Mesothelial cell of epicardium (in vitro differentiated cells): ENCODE data around the gene LARGE2. TPM values are rescaled to one million over a fixed set of nuclear protein-coding genes. Genes with fewer than 3 reads are reported as not detected.

Source experiments
- DNase-seq, 2 experiments: peaks; one replicate each; pipeline ENCODE4 v3.0.0; 2021; ENCODE audit warnings: low spot score in 2 of 2; ENCODE audit not compliant: unreplicated experiment in 2 of 2
- H3K27ac Mint-ChIP-seq: 2 replicates; pipeline ENCODE4 v1.8.0; 2021; ENCODE audit warnings: mixed read lengths
- H3K27me3 Mint-ChIP-seq: 2 replicates; pipeline ENCODE4 v1.8.0; 2021; ENCODE audit warnings: low read depth, mixed read lengths
- H3K36me3 Mint-ChIP-seq: 2 replicates; pipeline ENCODE4 v1.8.0; 2021; ENCODE audit warnings: mixed read lengths
- H3K4me1 Mint-ChIP-seq: 2 replicates; pipeline ENCODE4 v1.8.0; 2021; ENCODE audit warnings: mixed read lengths
- H3K4me3 Mint-ChIP-seq: 2 replicates; pipeline ENCODE4 v1.8.0; 2021; ENCODE audit warnings: mild to moderate bottlenecking, moderate library complexity, mixed read lengths
- H3K9me3 Mint-ChIP-seq: 2 replicates; pipeline ENCODE4 v1.8.0; 2021; ENCODE audit warnings: mixed read lengths
- total RNA-seq: library from RNA; stranded (reverse); gene quantifications from 3 replicates; pipeline ENCODE4 v1.2.1, GENCODE V29; 2021
- TF ChIP-seq, protein P1 (sequence below): fragments of 200-600 bp; sonication (generic); IDR thresholded peaks from one replicate; pipeline ENCODE4 v1.5.0; 2021; ENCODE audit warnings: antibody characterized with exemption; ENCODE audit not compliant: unreplicated experiment

The LARGE2 gene
- total RNA-seq, 1 donor from 2014 or later, result 5.2 TPM

DNA sequence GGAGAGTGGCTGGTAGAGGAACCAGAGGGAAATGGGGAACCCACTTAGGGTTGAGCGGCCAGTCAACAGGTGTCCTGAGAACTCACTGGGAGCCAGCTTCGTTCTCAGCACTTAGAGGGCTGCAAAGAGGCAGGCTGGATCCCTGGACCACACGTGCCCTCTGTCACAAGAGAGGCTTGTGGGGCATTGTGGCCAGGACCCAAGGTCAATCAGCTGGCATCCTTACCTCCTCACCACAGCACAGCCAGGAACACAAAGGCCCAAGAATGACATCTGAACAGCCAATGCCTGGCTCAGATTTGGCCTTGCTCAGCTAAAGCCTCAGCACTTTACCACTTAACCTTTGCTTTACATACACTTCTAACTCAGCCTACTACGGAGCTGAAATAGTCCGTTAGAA lies 29.6 kb upstream of the LARGE2 start:
- Mint-ChIP-seq H3K36me3 (no peaks in the 10 kb centered on the region), H3K27me3 (peaks cover 21% of the 10 kb centered on the region), H3K4me3 (no peak overlapping the region), H3K9me3 (no peaks in the 10 kb centered on the region), H3K27ac (no peak overlapping the region), H3K4me1 (peaks cover 4% of the 10 kb centered on the region)
- DNase-seq, result no peak
- TF ChIP-seq, protein P1, sequence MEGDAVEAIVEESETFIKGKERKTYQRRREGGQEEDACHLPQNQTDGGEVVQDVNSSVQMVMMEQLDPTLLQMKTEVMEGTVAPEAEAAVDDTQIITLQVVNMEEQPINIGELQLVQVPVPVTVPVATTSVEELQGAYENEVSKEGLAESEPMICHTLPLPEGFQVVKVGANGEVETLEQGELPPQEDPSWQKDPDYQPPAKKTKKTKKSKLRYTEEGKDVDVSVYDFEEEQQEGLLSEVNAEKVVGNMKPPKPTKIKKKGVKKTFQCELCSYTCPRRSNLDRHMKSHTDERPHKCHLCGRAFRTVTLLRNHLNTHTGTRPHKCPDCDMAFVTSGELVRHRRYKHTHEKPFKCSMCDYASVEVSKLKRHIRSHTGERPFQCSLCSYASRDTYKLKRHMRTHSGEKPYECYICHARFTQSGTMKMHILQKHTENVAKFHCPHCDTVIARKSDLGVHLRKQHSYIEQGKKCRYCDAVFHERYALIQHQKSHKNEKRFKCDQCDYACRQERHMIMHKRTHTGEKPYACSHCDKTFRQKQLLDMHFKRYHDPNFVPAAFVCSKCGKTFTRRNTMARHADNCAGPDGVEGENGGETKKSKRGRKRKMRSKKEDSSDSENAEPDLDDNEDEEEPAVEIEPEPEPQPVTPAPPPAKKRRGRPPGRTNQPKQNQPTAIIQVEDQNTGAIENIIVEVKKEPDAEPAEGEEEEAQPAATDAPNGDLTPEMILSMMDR, result no peak

DNA sequence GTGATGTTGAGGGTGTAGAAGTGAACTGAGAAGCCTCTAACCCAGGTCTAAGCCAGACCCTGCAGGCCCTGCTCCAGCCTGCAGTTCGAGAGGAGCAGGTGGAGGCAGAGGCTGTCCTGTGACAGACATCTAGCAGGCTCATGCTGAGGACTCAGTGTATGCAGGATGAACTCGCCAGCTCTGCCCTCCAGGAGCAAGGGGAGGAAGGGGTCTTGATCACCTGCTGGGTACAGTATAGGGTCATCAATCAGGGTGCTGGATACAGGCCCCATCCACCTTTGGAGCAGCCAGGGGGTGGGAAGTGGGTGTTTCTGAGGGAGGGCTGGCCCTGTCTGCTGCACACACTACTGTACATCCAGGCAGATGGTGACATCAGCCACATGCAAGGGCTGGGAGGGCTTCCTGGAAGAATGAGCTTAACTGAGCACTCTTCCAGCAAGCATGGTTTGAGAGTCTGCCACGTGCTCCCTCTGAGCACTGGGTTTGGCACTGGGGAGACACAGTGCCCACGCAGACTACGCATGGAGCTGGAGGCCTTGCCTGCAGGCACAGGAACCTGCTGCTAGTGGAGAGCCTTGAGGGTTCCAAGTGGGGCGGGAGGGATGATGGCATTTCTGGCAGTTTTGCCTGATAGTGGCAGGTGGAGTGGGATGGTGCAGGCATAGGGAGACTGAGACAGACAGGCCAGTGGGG lies 27.8 kb upstream of the LARGE2 start:
- Mint-ChIP-seq H3K9me3 (no peaks in the 10 kb centered on the region), H3K27ac (no peak overlapping the region), H3K27me3 (peaks cover 12% of the 10 kb centered on the region), H3K4me1 (peaks cover 4% of the 10 kb centered on the region), H3K4me3 (no peak overlapping the region), H3K36me3 (no peaks in the 10 kb centered on the region)
- TF ChIP-seq, protein P1, result no peak
- no peak for DNase-seq

DNA sequence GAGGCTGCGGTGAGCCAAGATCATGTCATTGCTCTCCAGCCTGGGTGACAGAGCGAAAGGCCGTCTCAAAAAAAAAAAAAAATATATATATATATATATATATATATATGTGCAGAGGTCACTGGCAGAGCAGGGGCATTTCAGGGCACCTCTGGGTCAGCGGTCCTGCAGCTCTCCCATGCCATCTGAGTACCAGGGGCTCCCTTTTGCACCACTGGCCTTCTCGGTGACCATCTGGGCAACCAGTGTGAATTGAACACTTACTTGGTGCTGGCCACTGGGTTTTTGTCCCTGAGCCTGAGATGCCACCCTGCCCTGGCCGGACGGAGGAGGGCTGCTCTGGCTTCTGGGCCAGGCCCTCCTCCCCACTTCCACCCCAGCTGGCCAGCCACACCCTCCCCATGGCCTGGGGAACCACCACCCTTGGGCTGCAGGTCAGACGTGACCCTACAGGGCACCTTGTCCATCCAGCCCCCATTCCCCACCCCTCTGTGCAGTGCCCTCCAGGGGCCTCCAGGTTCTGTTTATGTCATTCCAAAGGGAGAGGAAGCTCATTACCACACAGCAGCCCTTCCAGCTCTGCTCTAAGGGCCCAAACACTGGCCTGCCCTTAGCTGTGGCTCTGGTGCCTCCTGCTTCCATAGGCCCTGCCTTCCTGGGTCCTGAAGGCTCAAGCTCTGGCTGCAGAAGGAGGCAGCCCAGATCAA lies 26.8 kb upstream of the LARGE2 start:
- TF ChIP-seq, protein P1, result no peak
- H3K27me3 Mint-ChIP-seq, result peaks cover 6% of the 10 kb centered on the region
- no peak overlapping the region for H3K27ac Mint-ChIP-seq
- H3K4me1 Mint-ChIP-seq, result peaks cover 7% of the 10 kb centered on the region
- no peaks in the 10 kb centered on the region for H3K36me3 Mint-ChIP-seq
- no peaks in the 10 kb centered on the region for H3K9me3 Mint-ChIP-seq
- no peak for DNase-seq
- no peak overlapping the region for H3K4me3 Mint-ChIP-seq

DNA sequence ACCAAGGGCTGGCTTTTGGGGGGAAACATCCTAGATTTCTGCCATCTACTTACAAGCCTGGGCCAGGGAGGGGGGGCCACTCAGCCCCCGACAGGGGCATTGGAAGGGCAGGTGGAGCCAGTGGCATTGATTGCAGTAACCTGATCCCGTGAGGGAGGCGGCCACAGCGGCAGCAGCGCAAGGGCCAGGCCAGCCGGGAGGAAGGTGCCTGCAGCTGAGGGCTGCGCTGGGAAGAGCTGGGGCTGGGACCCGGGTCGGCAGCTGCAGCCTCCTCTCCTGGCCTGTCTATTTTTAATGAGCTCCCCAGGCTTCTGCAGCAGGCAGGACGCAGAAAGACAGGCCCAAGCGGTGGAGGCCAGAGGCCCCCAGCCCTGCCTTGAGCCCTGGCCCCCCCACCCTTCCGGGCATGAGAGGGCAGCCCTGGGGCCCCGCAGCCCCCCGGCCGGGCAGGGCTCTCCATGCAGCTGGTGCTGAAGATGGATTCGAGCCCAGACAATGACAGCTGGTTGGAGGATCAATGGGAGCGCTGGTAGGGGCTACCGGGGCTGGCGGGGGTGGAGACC lies 26.0 kb upstream of the LARGE2 start:
- no peak overlapping the region for H3K4me3 Mint-ChIP-seq
- peaks cover 8% of the 10 kb centered on the region for H3K27me3 Mint-ChIP-seq
- DNase-seq, result peak in 1 of 2 experiments; percentile 49
- TF ChIP-seq, protein P1, result no peak
- H3K27ac Mint-ChIP-seq, result no peak overlapping the region
- no peaks in the 10 kb centered on the region for H3K36me3 Mint-ChIP-seq
- no peaks in the 10 kb centered on the region for H3K9me3 Mint-ChIP-seq
- peaks cover 11% of the 10 kb centered on the region for H3K4me1 Mint-ChIP-seq

DNA sequence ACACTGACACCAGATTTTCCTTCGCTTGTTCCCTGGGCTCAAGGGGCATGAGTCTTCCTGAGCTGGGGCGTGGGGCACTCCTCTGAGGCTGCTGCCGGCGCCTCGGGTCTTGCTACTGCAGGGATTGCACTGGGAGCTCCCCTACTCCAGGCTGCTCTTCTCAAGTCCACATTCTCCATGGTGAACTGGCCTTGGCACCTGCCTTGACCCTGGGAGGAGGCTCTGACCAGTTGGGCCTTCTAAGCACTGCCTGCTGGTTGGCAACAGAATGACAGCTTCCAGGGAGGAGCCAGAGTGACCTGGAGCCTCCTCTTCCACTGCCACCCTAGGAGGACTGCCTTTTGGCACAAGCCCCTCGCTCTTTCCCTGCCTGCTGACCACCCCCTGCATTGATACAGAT lies 24.9 kb upstream of the LARGE2 start:
- peaks cover 11% of the 10 kb centered on the region for H3K4me1 Mint-ChIP-seq
- peaks cover 5% of the 10 kb centered on the region for H3K27me3 Mint-ChIP-seq
- no peaks in the 10 kb centered on the region for H3K9me3 Mint-ChIP-seq
- no peak overlapping the region for H3K27ac Mint-ChIP-seq
- TF ChIP-seq, protein P1, result no peak
- H3K36me3 Mint-ChIP-seq, result no peaks in the 10 kb centered on the region
- no peak overlapping the region for H3K4me3 Mint-ChIP-seq
- DNase-seq, result no peak
